A549 treated with AZD9567 at 1 μM for 4 hours (cell line): Measurements from ENCODE around the gene PRKACG. TPM values are rescaled to one million over a fixed set of nuclear protein-coding genes. Genes with fewer than 3 reads are reported as not detected.

Experiments used
- total RNA-seq: library from RNA; stranded (reverse); fragments of 200-300 nt; extraction: Qiagen RNA extraction; gene quantifications from 5 replicates; pipeline ENCODE4 v1.2.3, GENCODE V29; 2022; ENCODE audit not compliant: insufficient read depth

Gene PRKACG
- total RNA-seq: not detected in 5 replicates

GRCh38 chr9:69014013-69014412, at the start of gene PRKACG:
Gene PRKACG, minus strand, starts transcription at chr9:69014113. Its CDS starts 21 bp downstream, at chr9:69014092.

GRCh38 chr9:69035438-69036308, 21.8 kb upstream of the PRKACG start, which contains the start of gene FXN:
Gene FXN, plus strand, starts transcription at chr9:69035752. Its CDS starts 31 bp downstream, at chr9:69035783.

Other genes starting within 250 kb of the PRKACG start
- 25.8 to 32.3 TPM (median 27.0 TPM) in 5 replicates for gene FXN, start 21.6 kb upstream of the PRKACG start, total RNA-seq
- 3.1 to 5.2 TPM (median 3.6 TPM) in 5 replicates for gene TJP2, start 160.2 kb upstream of the PRKACG start, total RNA-seq